Measurements from ENCODE around the gene PEX26.

Gene PEX26

DNA sequence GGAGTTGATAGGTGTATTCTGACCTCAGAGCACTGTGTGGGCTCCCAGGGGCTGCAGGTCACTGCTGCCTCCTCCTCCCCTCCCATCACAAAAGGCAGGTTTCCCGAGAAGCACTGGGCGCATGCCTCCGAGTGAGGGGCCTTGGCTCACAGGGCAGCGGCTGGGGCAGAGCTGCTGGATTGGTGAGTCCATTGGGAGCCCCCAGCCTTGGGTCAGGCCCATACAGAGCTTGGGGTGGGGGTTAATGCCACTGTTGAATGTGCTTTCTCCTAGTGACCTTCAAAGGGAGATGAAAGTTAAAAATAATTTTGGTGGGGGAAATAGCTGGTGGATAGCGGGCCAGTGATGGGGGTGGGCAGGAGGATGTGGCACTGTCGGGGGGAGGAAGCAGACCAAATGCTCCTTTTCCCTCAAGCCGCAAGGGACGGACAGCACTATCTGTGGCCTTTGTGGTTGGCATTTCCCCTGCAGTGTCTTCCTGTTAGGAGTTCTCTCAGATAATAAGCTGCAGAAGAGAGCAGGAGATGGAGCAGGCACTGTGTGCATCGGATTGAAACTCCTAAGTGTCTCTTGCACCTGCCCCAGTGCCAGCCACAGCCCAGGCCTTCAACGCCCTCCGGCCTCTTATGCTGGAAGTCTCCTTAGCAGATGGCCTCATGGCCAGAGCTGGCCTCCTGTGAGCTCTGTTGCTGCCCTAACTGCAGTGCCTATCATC lies 36.0 kb downstream of the PEX26 start:
- Histone ChIP-seq H3K4me3 (ENCODE audit: low read length, poor library complexity, severe bottlenecking) (peak overlapping the region; percentile 79), H3K27me3 (ENCODE audit: insufficient read depth, low read length, poor library complexity, severe bottlenecking) (no peaks in the 10 kb centered on the region), H3K4me2 (ENCODE audit: low read depth, low read length, poor library complexity, severe bottlenecking) (peak overlapping the region; percentile 87), H3K36me3 (ENCODE audit: insufficient read depth, low read length) (no peaks in the 10 kb centered on the region), H3F3A (ENCODE audit: low read depth) (peaks cover 16% of the 10 kb centered on the region), H3K9me2 (replicated peaks; ENCODE audit: low read depth, low read length) (no peaks in the 10 kb centered on the region), H3K9me3 (ENCODE audit: insufficient read depth, low read depth, low read length) (no peaks in the 10 kb centered on the region), H4K20me1 (ENCODE audit: insufficient read depth, low read length, poor library complexity, severe bottlenecking) (no peaks in the 10 kb centered on the region), H2AFZ (ENCODE audit: low read length) (no peak overlapping the region; the same call in 1 of the 2 replicates), H3K79me2 (ENCODE audit: insufficient read depth, low read length) (peaks cover 63% of the 10 kb centered on the region), H3K9ac (ENCODE audit: low read depth, low read length, poor library complexity, severe bottlenecking) (peak overlapping the region; percentile 66), H3K4me1 (ENCODE audit: insufficient read depth, low read length, poor library complexity, severe bottlenecking) (peaks cover 76% of the 10 kb centered on the region)
- TF ChIP-seq, protein P1, sequence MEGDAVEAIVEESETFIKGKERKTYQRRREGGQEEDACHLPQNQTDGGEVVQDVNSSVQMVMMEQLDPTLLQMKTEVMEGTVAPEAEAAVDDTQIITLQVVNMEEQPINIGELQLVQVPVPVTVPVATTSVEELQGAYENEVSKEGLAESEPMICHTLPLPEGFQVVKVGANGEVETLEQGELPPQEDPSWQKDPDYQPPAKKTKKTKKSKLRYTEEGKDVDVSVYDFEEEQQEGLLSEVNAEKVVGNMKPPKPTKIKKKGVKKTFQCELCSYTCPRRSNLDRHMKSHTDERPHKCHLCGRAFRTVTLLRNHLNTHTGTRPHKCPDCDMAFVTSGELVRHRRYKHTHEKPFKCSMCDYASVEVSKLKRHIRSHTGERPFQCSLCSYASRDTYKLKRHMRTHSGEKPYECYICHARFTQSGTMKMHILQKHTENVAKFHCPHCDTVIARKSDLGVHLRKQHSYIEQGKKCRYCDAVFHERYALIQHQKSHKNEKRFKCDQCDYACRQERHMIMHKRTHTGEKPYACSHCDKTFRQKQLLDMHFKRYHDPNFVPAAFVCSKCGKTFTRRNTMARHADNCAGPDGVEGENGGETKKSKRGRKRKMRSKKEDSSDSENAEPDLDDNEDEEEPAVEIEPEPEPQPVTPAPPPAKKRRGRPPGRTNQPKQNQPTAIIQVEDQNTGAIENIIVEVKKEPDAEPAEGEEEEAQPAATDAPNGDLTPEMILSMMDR (conservative IDR thresholded peaks at IDR 0.05; ENCODE audit: low read length): no peak
- TF ChIP-seq EZH2phosphoT487 (IDR thresholded peaks at IDR 0.05; ENCODE audit: borderline replicate concordance): no peak

DNA sequence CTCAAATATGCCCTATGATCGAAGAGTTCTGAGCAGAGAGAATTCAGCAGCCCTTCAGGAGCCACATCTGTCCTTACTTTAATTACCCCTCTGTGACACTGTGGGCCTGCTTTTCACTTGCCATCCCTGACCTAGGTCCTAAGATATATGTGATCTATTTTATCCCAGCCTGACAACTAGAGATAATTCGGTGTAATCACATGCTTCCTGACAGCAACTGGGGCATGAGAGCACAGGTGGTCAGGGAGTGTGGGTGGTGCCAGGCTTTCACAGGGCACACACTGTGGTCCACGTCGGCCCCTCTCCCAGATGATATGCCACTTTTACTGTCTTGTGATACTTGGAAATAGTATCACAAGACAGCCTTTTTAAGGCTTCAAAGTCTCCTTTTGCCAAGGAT lies 36.7 kb downstream of the PEX26 start:
- Histone ChIP-seq H3K79me2 (ENCODE audit: insufficient read depth, low read length) (peaks cover 66% of the 10 kb centered on the region), H3K27me3 (ENCODE audit: insufficient read depth, low read length, poor library complexity, severe bottlenecking) (no peaks in the 10 kb centered on the region), H3K4me2 (ENCODE audit: low read depth, low read length, poor library complexity, severe bottlenecking) (peak overlapping the region; percentile 87), H2AFZ (ENCODE audit: low read length) (no peak overlapping the region), H3K4me3 (ENCODE audit: low read length, poor library complexity, severe bottlenecking) (peak overlapping the region; percentile 79), H3K9ac (ENCODE audit: low read depth, low read length, poor library complexity, severe bottlenecking) (peak overlapping the region; percentile 66), H3K9me2 (replicated peaks; ENCODE audit: low read depth, low read length) (no peaks in the 10 kb centered on the region), H3F3A (ENCODE audit: low read depth) (peaks cover 16% of the 10 kb centered on the region), H3K4me1 (ENCODE audit: insufficient read depth, low read length, poor library complexity, severe bottlenecking) (peaks cover 83% of the 10 kb centered on the region), H4K20me1 (ENCODE audit: insufficient read depth, low read length, poor library complexity, severe bottlenecking) (no peaks in the 10 kb centered on the region), H3K36me3 (ENCODE audit: insufficient read depth, low read length) (no peaks in the 10 kb centered on the region), H3K9me3 (ENCODE audit: insufficient read depth, low read depth, low read length) (no peaks in the 10 kb centered on the region)
- TF ChIP-seq, protein P1 (conservative IDR thresholded peaks at IDR 0.05; ENCODE audit: low read length): no peak
- no peak for TF ChIP-seq EZH2phosphoT487 (IDR thresholded peaks at IDR 0.05; ENCODE audit: borderline replicate concordance)

DNA sequence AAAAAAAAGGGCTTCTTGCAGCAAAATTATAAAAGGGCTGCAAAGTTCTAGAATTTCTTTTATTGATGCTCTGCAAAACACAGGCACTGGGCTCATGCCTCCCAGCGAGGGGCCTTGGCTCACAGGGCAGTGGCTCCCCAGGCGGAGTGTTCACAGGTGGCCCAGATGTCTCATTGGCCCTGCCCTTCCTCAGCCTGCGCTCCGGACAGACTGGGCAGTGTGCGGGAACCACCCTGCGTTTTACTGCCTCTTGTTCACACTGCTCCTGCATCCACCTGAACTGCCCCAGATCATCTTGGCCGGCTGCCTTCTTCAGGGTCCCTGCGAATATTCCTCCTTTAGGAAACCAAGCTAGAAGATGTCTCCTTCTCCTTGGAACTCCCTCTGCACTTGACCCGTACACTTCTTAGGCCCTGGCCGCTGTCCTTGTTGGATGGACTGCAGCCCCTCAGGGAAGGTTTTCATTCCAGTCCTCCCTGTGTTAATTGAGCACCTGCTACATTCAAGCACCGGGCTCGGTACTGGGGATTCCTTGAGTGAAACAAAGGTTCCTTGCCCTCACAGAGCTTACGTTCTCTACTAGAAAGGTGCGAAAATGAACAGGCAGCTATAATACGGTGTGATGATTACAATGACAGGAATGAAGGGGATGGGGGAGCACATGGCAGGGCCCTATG lies 37.3 kb downstream of the PEX26 start:
- no peak for TF ChIP-seq EZH2phosphoT487 (IDR thresholded peaks at IDR 0.05; ENCODE audit: borderline replicate concordance)
- TF ChIP-seq, protein P1 (conservative IDR thresholded peaks at IDR 0.05; ENCODE audit: low read length): no peak
- peak overlapping the region; percentile 79 for H3K4me3 ChIP-seq (ENCODE audit: low read length, poor library complexity, severe bottlenecking)

More for the DNA sequence above, 37.3 kb downstream of the PEX26 start:
- Histone ChIP-seq H3K9ac (ENCODE audit: low read depth, low read length, poor library complexity, severe bottlenecking) (peak overlapping the region; percentile 66), H3K4me2 (ENCODE audit: low read depth, low read length, poor library complexity, severe bottlenecking) (peak overlapping the region; percentile 87), H3K36me3 (ENCODE audit: insufficient read depth, low read length) (no peaks in the 10 kb centered on the region), H2AFZ (ENCODE audit: low read length) (no peak overlapping the region), H3K79me2 (ENCODE audit: insufficient read depth, low read length) (peaks cover 68% of the 10 kb centered on the region), H3K9me2 (replicated peaks; ENCODE audit: low read depth, low read length) (no peaks in the 10 kb centered on the region), H3K4me1 (ENCODE audit: insufficient read depth, low read length, poor library complexity, severe bottlenecking) (peaks cover 86% of the 10 kb centered on the region), H3K9me3 (ENCODE audit: insufficient read depth, low read depth, low read length) (no peaks in the 10 kb centered on the region), H3F3A (ENCODE audit: low read depth) (peaks cover 16% of the 10 kb centered on the region), H4K20me1 (ENCODE audit: insufficient read depth, low read length, poor library complexity, severe bottlenecking) (no peaks in the 10 kb centered on the region), H3K27me3 (ENCODE audit: insufficient read depth, low read length, poor library complexity, severe bottlenecking) (no peaks in the 10 kb centered on the region)
